ENCODE measurements around the gene ZNF844.

The ZNF844 gene

GRCh38 chr19:12112701-12113100 is 48.2 kb downstream of the ZNF844 start:
- Mint-ChIP-seq H3K4me3 (no peak overlapping the region), H3K27me3 (no peaks in the 10 kb centered on the region), H3K4me1 (ENCODE audit: low read depth) (peaks cover 22% of the 10 kb centered on the region), H3K9me3 (peaks cover 27% of the 10 kb centered on the region), H3K36me3 (ENCODE audit: low read depth) (peaks cover 43% of the 10 kb centered on the region), H3K27ac (peak overlapping the region; percentile 37)
- no peak for DNase-seq

- peaks cover 27% of the 10 kb centered on the region for H3K9me3 Mint-ChIP-seq
- peaks cover 43% of the 10 kb centered on the region for H3K36me3 Mint-ChIP-seq (ENCODE audit: low read depth)
- no peak overlapping the region for H3K4me3 Mint-ChIP-seq
- no peak for DNase-seq
- H3K4me1 Mint-ChIP-seq (ENCODE audit: low read depth), result peaks cover 22% of the 10 kb centered on the region
- no peak overlapping the region for H3K27ac Mint-ChIP-seq
- H3K27me3 Mint-ChIP-seq, result no peaks in the 10 kb centered on the region
Measured at GRCh38 chr19:12113121-12113520, 48.6 kb downstream of the ZNF844 start.

GRCh38 chr19:12117201-12117970 is 52.9 kb downstream of the ZNF844 start:
- Mint-ChIP-seq H3K27ac (no peak overlapping the region), H3K4me3 (no peak overlapping the region), H3K36me3 (ENCODE audit: low read depth) (peaks cover 17% of the 10 kb centered on the region), H3K27me3 (no peaks in the 10 kb centered on the region), H3K9me3 (peaks cover 11% of the 10 kb centered on the region), H3K4me1 (ENCODE audit: low read depth) (peaks cover 15% of the 10 kb centered on the region)
- no peak for DNase-seq

- DNase-seq, result no peak
- Mint-ChIP-seq H3K27me3 (no peaks in the 10 kb centered on the region), H3K4me3 (no peak overlapping the region), H3K4me1 (ENCODE audit: low read depth) (no peaks in the 10 kb centered on the region), H3K27ac (no peak overlapping the region), H3K9me3 (peaks cover 17% of the 10 kb centered on the region), H3K36me3 (ENCODE audit: low read depth) (peaks cover 14% of the 10 kb centered on the region)
Measured at GRCh38 chr19:12126707-12127106, 62.2 kb downstream of the ZNF844 start.

All from activated T-cell treated with anti-CD3 and anti-CD28 coated beads, Interleukin-2, amount 50 U/mL, for 24 hours (primary cell).